Stimulated activated CD8-positive, alpha-beta memory T cell treated with anti-CD3 and anti-CD28 coated beads, Interleukin-12 subunit alpha, Interleukin-12 subunit beta, amount 100 ng/mL, for 24 hours (primary cell): ENCODE measurements around the gene NRP1.
"Not testable (repeated sequence)": the region's sequence is repeated elsewhere in the genome, so short reads cannot be mapped to it uniquely, and the experiment has no call there.

Experiments
- DNase-seq: peaks from one replicate; pipeline ENCODE4 v3.0.0-alpha.2; 2020; ENCODE audit errors: extremely low read depth

The NRP1 gene

DNA sequence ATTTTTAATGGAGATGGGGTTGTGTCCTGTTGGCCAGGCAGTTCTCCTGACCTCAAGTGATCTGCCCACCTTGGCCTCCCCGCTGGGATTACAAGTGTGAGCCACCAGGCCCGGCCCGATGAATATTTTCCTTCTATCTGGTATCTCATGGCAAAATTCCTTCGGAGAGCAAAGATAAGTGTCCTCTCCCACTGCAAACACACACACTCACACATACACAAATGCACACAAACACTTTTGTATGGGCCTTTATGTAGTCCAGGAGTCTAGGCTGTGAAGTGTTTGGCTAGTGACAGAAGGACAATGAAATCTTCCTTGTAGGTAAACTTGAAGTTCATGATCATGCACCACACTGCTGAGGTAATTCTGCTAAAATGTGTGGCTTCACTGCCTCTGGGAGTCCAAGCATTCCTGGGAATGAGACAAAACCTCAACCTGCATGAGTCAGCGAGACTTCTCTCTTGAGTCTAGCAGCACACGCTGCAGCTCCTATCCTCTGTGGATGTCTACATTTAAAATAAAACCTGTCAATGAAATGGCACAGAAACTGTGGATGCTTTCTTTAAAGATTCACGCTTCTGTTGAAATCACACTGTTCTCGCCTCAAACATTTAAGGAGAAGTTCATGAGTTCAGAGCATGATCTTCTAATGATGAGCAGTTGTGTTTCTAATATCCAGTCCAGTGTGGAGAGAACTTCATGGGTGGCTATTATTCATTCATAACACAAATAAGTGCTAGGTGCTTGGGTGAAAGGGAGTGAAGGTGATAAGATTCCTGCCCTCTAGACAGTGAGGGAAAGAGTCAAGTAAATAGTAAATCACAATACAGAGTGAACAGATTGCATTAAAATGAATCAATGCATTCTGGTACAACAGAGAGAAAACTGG is 96.5 kb downstream of the NRP1 start:
- DNase-seq: no peak

DNA sequence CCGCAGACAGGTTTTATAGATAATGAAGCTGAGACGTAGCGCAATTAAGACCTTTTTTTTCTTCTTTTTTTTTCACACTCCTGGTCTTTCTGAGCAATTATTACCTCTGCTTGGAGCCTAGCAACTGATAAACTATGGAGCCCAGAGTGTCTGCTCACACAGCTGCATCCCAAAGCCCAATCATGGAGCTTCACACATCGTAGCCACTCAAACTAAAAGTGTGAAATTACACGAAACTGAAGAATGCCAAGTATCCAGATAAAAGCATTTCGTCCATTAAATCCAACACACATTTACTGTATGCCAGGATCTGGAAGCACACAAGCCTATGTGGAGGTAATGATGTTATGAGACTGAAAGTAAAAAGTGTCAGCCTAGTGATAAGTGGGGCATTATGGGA is 97.6 kb downstream of the NRP1 start:
- no peak for DNase-seq

DNA sequence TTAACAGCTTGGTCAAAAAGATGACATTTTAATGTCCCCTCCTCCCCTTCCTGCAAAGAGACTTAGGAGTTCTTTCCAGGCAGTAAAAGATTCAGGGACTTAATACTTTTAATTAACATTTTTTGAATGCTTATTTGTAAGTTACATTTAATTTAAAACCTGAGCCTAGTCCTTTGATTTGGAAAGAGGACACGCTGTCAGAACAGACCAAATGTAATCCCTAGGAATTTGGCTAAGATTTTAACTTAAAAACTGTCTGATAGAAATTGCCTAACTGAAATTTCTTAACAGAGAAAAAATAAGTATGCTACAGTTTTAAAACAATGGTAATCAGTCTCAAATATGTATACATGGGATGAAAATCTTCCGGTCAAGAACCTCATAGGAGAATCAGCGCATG is 98.5 kb downstream of the NRP1 start:
- no peak for DNase-seq

DNA sequence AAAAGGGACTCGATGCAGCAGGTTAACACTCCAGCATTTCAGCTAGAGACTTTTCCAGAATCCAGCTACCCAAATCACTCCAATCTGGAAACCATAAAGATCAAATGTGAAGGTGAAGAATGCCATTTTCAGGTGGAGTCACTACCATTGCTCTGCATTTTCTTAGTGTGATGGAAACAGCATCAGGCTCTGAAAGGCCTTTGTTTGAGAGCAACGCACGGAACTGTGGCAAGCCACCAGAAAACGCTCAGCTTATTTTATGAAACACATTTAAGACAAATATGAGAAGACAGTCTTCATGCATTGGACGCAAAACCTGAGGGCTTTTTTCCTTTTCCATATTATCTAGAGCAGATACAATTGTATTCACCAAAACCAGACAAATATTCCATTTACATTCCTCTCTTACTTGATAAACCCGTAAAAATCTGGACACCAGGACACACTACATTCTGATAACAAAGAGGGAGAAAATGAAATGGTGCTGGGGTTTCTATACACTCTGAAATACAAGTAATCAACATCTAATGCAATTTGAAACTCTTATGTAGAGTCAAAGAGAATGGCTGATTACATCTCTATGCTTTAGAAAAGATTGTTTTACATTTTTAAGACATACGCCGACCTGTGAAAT is 99.1 kb downstream of the NRP1 start:
- no peak for DNase-seq

DNA sequence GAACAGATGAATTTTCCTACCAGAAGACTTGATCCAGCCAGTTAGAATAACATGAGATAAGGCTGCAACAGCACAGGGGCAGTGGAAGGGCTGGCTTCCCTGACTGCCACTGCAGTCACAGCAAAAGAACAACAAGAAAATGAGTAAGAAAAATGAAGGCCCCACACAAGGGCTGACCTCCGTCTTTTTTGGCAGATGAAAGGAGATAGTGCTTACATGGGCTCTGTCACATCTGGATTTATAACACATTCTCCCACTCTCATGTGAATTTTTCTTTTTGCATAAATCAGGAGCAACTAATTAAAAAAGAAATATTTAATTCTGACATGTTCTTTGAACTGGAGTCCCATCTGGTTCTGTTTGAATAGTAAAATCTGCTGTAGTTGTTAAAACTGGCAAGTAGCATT is 99.6 kb downstream of the NRP1 start:
- DNase-seq: no peak

DNA sequence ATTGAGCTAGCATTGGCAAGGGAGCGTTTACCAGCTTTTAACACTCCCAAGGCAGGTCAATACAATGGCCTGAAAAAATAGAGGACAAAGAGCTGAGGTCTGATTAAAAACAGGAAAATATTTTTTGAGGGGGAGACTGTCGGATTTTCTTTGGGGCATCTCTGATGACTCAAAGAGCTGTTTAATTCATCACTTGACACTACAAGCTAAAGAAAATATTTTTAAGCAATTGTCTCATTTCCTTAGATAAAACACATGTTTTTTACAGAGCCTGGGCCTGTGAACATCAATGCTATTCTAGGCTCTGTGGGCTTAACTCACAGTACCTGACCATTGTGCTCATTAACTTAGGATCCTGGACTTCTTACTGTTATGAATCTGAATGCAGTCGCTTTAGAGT is 100.8 kb downstream of the NRP1 start:
- no peak for DNase-seq

DNA sequence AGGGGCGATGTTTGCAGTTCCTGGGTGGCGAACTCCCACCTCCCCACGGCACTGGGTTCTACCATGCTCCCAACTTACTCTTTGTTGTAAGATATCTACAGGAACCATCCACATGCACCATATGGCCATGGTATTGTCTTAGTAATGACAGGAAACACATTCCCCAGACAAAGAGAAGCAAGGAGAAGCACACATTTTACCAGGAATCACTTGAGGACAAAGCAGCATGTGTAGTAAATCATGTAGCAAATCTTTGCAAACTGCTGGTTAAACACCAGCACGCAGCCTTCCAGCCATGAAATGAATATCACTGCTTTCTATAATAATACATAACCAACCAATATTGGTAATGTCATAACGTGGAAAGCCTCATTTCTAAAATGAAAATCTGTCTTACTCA is 101.2 kb downstream of the NRP1 start:
- no peak for DNase-seq

DNA sequence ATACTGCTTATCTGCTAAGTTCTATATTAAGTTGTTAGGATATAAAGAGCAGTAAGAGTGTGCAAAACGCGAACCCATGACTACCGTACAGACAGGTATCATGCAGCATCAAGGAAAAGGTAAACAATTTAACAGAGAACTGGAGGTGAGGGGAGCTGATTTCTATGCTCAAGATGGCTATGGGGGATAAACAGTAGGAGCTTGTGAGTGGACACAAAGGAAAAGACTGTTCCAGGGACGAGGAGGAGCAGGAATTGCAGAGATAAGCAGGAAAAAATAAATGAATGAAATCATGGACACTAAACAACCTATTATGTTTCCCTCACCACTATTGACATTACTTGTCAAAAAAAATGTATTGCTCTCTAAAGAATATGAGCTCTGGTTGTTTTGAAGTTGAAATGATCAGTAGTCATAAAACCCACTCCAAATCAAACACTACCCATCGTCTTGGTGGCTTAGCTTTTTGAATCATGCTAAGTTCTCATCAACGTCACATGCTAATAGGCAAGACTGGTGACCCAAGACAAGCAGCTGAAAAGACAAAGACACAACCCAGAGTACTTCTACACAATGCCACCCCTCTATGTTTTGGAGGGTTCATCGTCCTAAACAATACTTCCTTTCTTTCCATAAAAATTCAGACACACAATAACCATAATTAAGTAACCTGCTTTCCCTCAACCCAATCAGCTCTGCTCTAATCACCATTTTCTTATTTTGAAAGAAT is 102.7 kb downstream of the NRP1 start:
- DNase-seq: no peak

DNA sequence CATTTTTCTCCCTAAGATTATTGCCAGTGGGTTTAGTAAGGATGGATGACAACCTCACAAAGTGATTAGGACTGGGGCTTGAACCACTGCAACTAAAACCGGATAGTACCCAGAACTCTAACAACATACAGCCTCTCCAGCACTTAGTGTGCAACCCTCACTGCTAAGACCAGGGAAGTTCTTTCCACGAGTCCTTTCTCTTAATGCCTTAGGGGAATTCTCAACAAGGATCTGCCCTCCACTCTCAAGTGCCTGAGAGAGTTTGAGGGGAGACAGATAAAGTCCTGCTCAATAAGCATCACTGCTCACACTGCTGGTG is 104.6 kb downstream of the NRP1 start:
- no peak for DNase-seq

DNA sequence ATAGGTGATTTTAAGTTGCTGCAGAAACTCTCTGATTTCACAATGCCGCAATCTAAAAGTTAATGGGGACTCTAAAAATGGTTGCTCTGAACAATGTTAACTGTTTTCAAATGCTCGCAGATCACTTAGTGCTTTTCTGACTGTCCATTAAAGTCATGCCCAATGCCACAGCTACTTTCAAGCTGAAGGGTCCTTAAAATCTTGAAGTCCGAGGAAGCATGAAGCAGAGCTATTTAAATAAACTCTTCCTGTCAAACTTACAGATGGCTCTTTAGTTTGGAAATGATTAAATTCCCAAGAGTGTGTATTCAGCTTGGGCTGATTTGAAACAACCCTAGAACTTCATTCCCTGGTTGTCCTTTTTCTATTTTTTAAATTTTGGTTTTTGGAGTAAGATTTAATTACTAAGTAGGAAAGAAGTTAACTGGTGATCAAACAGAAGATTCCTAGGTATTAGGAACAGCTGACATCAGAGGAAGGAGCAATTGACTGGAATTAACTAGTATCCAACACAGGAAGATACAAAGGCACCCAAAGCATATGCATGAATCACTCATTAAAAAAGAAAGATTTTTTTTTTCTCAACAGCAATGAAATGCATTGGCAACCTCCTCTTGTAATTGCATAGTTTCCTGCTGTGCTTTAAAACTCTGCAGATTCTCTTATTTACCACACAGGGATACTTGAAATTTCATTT is 105.1 kb downstream of the NRP1 start:
- no peak for DNase-seq

DNA sequence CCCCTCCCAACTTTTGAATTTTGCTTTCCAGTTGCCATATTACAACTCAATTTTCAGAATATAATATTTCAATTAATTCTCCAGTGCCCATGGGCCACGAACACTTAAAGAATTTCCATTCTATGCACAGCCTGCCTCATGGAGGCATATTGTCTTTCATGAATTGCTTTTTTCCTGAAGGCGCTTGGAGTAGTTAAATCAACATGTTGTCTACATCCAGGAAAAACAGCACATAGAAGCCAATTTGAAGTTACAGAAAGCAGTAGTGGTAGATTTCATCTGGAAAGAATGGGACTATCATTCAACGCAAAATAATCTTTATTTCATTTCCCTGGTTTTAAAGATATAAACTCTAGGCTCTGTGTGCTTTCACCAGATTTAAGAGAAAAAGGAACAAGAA is 106.0 kb downstream of the NRP1 start:
- DNase-seq: no peak

DNA sequence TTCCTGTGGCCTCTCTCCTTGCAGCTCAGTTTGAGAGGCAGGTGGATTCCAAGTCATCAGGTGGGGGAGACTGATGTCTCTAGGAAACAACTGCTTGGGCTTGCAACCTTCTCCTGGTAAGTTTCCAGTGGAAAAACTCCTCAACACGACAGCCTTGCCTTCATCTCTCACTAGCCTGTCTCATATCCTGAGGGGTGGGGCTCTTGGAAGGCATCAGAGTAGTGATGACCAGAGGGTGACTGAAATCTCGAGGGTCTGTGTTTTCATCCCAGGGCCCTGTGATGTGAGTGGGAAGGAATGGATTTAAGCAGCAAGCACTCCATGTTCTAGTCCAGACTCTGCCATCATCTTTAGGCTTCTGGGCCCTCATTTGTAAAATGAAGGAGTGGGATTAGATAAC is 107.0 kb downstream of the NRP1 start:
- DNase-seq: no peak

DNA sequence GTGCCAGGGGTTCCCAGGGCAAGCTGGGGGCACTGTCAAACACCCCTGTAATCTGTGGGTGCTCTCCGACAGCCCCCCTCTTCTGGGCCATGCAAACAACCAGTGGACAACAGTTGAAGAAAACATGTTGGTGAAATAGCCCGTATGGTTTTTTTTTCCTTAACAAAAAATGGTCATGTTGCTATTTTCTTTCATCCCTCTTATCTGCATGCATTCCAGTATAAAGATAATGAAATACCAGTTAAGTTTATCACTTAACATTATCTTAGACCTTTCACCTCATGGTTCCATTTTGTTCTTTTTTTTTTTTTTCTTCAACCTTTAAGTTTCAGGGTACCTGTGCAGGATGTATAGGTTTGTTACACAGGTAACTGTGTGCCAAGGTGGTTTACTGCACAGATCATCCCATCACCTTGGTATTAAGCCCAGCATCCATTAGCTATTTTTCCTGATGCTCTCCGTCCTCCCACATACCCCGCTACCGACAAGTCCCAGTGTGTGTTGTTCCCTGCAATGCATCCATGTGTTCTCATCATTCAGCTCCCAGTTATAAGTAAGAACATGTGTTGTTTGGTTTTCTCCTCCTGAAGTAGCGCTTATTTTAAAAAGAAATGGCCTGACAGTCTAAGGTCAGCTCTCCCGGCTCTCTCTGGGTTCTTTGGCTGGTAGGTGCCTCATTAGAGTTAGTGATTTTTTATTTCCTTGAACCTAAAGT is 110.1 kb downstream of the NRP1 start:
- no peak for DNase-seq

DNA sequence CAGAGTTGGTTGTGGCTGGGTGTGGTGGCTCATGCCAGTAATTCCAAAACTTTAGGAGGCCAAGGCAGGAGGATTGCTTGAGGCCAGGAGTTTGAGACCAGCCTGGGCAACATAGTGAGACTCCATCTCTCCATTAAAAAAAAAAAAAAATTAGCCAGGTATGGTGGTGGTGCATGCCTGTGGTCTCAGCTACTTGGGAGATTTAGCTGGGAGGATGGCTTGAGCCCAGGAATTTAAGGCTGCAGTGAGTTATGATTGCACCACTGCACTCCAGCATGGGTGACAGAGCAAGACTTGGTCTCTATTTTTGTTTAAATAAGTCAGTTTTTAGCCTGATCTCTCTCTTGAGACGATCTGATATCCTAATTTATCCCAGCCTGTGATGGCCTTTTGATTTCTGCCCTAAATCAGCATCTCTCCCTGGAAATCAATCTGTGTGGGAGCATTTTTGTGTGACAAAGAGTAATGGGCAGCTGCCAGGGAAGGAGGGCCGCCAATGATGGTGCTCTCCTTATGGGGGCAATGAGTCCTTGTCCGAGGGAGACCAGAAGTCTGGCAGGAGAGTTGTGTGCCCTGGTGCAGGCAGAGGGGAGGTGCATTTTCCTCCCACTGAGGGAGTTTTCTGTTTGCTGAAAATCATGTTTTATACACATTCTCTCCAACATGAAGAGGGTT is 111.0 kb downstream of the NRP1 start:
- DNase-seq: no peak

DNA sequence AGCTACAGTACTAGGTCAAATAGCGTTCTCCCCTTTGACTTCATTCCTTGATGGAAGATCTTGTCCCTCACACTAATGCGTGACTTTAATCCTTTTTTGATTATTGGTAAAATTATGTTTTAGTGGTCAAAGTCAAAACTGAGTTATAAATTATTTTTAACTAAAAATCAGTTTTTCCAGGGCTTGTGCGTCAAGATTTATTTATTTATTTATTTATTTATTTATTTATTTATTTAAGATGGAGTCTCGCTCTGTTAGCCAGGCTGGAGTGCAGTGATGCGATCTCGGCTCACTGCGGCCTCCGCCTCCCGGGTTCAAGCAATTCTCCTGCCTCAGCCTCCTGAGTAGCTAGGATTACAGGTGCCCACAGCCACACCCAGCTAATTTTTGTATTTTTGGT is 112.2 kb downstream of the NRP1 start:
- DNase-seq: not testable (repeated sequence)

DNA sequence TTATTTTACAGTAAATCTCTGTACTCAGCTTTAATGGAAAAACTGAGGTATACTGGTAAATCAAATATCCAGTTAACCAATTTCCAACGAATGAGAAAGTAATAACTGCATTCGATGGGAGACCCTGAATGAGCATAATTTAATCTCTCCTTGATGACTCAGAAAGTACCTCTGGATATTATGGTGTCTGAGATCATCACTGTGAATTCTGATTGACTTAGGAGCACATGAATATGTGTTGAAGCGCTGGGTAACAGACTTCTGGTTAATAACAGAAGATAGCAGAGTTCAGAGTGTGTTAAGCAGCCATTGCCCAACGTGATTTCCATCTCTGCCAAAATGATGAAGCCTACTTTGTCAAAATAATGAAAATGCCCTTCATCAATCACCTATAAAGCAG is 116.6 kb downstream of the NRP1 start:
- DNase-seq: no peak

DNA sequence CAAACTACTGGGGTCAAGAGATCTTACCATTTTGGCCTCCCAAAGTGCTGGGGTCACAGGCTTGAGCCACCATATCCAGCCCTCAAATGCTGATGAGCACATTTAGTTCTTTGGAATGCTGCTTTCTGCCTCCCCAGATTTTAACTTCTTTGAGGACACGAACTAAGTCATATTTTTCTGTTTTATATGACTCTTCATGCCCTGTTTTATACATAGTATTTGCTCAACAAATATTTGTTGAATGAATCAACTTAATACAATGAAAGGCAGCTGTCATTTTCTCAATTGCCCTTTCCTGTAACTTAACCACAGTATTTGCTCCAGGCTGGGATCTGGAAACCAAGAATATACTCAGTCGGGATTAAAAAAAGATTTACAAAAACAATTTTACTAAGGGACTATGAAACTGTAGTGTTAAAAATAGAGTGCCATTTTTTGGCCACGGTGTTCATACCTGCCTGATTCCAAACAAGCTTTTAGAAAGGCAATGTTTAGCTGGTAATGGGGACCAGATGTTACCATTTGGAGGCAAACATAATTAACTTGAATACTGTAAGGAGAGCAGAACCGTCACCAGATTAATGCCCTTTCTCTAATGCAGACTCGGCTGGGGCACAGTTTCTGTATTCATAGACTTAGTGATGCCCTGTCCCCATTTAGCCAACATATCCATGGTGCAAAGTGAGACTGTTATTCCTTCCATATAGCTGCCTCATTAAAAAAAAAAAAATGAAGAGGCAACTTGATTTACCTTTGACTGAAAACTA is 117.6 kb downstream of the NRP1 start:
- DNase-seq: no peak

DNA sequence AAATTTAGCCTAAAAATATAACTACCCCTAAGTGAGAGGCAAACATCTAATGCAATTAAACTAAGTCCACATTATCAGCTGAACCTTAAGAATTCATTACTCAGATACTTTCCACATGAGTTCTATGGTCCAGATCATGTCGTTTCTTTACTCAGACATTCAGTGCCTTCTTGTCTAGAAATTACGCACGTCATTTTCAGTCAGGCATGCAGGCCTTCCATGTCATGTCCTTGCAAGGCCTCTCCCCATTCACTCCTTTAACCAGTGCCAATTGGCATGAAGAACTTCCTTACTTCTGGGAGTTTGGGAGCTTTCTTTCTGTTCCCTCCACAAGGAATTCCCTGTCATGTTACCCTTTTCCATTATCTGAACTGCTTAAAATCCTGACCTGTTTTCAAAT is 118.8 kb downstream of the NRP1 start:
- no peak for DNase-seq

DNA sequence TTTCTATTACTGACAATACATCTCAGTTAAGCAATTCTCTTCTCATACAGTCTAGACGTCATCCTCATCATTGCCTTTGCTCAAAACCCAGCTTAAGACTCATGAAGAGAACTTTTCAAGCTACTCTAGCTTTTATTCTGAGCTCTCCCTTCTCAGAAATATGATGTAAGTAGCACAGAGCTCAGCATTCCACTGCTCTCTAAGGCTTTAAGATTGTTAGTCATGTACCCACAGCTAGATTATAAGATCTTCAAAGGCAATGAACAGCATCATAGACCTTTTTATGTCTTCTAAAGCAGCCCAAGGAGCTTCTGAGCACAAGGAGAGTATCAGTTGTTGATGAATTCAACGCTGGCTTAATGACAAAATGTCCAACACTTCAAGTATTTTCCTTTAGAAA is 119.3 kb downstream of the NRP1 start:
- no peak for DNase-seq

DNA sequence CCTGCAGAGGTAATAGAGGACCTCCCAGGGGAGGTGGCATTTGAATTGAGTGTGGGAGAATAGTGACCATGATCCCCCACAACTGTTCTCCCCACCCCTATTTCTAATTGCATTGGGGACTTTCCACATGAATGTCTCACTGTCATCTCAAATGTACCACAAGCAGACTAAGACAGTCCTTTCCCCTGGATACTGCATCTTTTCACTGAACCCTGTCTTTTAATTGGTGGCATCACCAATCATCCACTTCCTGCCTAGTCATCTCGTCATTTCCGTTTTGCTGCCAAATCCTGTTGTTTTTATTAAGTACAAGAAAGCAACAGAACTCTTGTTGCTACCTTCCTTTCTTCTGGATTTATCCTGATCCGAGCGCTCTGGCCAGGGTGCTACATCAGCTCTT is 120.3 kb downstream of the NRP1 start:
- DNase-seq: no peak
